GM23338 (cell line): ENCODE data around the gene PPHLN1. TPM values are rescaled to one million over a fixed set of nuclear protein-coding genes. Genes with fewer than 3 reads are reported as not detected.

Source experiments
- ATAC-seq: fragments of 200-7000 bp; cut with Tn5 transposase; 3 replicates; pipeline ENCODE4 v1.9.1; 2020
- DNase-seq: peaks from one replicate; pipeline ENCODE4 v3.0.0-alpha.2; 2015; ENCODE audit warnings: low spot score
- H2AFZ ChIP-seq: fragments of 200-600 bp; sonication (generic); 2 replicates; pipeline ENCODE4 v1.8.0; 2016; ENCODE audit warnings: antibody characterized with exemption, mild to moderate bottlenecking, moderate library complexity
- H3F3A ChIP-seq: fragments of 200-600 bp; sonication (generic); replicated peaks from 2 replicates; pipeline ENCODE4 v1.8.0; 2017; ENCODE audit warnings: antibody characterized with exemption, mixed run types, low read depth
- H3K27ac ChIP-seq: fragments of 200-600 bp; sonication (generic); 2 replicates; pipeline ENCODE4 v1.6.1; 2016; ENCODE audit warnings: low read depth
- H3K27me3 ChIP-seq: fragments of 200-600 bp; sonication (generic); 2 replicates; pipeline ENCODE4 v1.8.0; 2016; ENCODE audit warnings: mild to moderate bottlenecking, mixed run types, moderate library complexity; ENCODE audit not compliant: insufficient read depth
- H3K36me3 ChIP-seq: fragments of 200-600 bp; sonication (generic); 2 replicates; pipeline ENCODE4 v1.8.0; 2016; ENCODE audit warnings: mild to moderate bottlenecking; ENCODE audit not compliant: insufficient read depth
- H3K4me1 ChIP-seq: fragments of 200-600 bp; sonication (generic); 2 replicates; pipeline ENCODE4 v1.8.0; 2016; ENCODE audit warnings: mild to moderate bottlenecking, moderate library complexity; ENCODE audit not compliant: insufficient read depth
- H3K4me2 ChIP-seq: fragments of 200-600 bp; sonication (generic); 2 replicates; pipeline ENCODE4 v1.7.1; 2017; ENCODE audit warnings: mixed run types
- H3K4me3 ChIP-seq: fragments of 200-600 bp; sonication (generic); 2 replicates; pipeline ENCODE4 v1.6.1; 2016; ENCODE audit warnings: mixed run types
- H3K79me2 ChIP-seq: fragments of 200-600 bp; sonication (generic); replicated peaks from 2 replicates; pipeline ENCODE4 v1.8.0; 2017; ENCODE audit warnings: mild to moderate bottlenecking; ENCODE audit not compliant: insufficient read depth
- H3K9me2 ChIP-seq: fragments of 200-600 bp; sonication (generic); 2 replicates; pipeline ENCODE4 v1.8.0; 2017; ENCODE audit not compliant: insufficient read depth
- H4K20me1 ChIP-seq: fragments of 200-600 bp; sonication (generic); replicated peaks from 2 replicates; pipeline ENCODE4 v1.8.0; 2017; ENCODE audit warnings: mild to moderate bottlenecking; ENCODE audit not compliant: insufficient read depth
- H3K27ac Mint-ChIP-seq: 2 replicates; pipeline ENCODE4 v1.8.0; 2020; ENCODE audit warnings: inconsistent platforms, mild to moderate bottlenecking, moderate library complexity, mixed read lengths
- H3K27me3 Mint-ChIP-seq: 3 replicates; pipeline ENCODE4 v1.8.0; 2022; ENCODE audit warnings: low read depth, mild to moderate bottlenecking, moderate library complexity, mixed read lengths, inconsistent platforms; ENCODE audit not compliant: insufficient read depth, poor library complexity
- H3K36me3 Mint-ChIP-seq: 3 replicates; pipeline ENCODE4 v1.8.0; 2021; ENCODE audit warnings: low read depth, mild to moderate bottlenecking, inconsistent platforms, moderate library complexity, mixed read lengths
- H3K4me1 Mint-ChIP-seq: 3 replicates; pipeline ENCODE4 v1.8.0; 2020; ENCODE audit warnings: mild to moderate bottlenecking, inconsistent platforms, mixed read lengths
- H3K4me3 Mint-ChIP-seq: 3 replicates; pipeline ENCODE4 v1.8.0; 2021; ENCODE audit warnings: moderate library complexity, mild to moderate bottlenecking, inconsistent platforms, mixed read lengths
- H3K9me3 Mint-ChIP-seq: 3 replicates; pipeline ENCODE4 v1.8.0; 2020; ENCODE audit warnings: moderate library complexity, mild to moderate bottlenecking, inconsistent platforms, mixed read lengths
- CTCF ChIP-seq, 2 experiments: fragments of 200-600 bp in 1 of 2; sonication (generic) in 1 of 2; conservative IDR thresholded peaks; 2 replicates each; pipeline versions ENCODE4 v1.5.1 to v1.6.1; 2016 to 2017; ENCODE audit warnings: antibody characterized with exemption in 2 of 2, low read depth in 2 of 2, mild to moderate bottlenecking in 2 of 2, moderate library complexity in 1 of 2
- ETS1 ChIP-seq: IDR thresholded peaks from 2 replicates; pipeline ENCODE4 v1.6.1; 2016; ENCODE audit warnings: antibody characterized with exemption
- EZH2 ChIP-seq: fragments of 200-600 bp; sonication (generic); IDR thresholded peaks from one replicate; pipeline ENCODE4 v1.8.0; 2017; ENCODE audit warnings: antibody characterized with exemption, mild to moderate bottlenecking, low read depth; ENCODE audit not compliant: unreplicated experiment
- EZH2phosphoT487 ChIP-seq: fragments of 200-600 bp; sonication (generic); IDR thresholded peaks from one replicate; pipeline ENCODE4 v1.8.1; 2018; ENCODE audit warnings: antibody characterized with exemption; ENCODE audit not compliant: unreplicated experiment
- JUNB ChIP-seq: IDR thresholded peaks from one replicate; pipeline ENCODE4 v1.6.1; 2016; ENCODE audit warnings: antibody characterized with exemption; ENCODE audit not compliant: unreplicated experiment
- NANOG ChIP-seq: IDR thresholded peaks from 2 replicates; pipeline ENCODE4 v1.6.1; 2016; ENCODE audit warnings: antibody characterized with exemption, borderline replicate concordance
- POLR2AphosphoS5 ChIP-seq: IDR thresholded peaks from 2 replicates; pipeline ENCODE4 v1.6.1; 2016; ENCODE audit warnings: antibody characterized with exemption, low read depth
- ZNF114 ChIP-seq: fragments of 250-450 bp; sonication (Bioruptor Pico); IDR thresholded peaks from 2 replicates; pipeline ENCODE4 v1.5.0; 2020; ENCODE audit warnings: mild to moderate bottlenecking, moderate library complexity
- ZNF462 ChIP-seq: fragments of 250-450 bp; sonication (Bioruptor Pico); IDR thresholded peaks from 2 replicates; pipeline ENCODE4 v1.5.0; 2020; ENCODE audit warnings: mild to moderate bottlenecking, moderate library complexity
- polyA plus RNA-seq: library from polyadenylated mRNA; unstranded; fragments of >200 nt; fragmentation: Nextera tagmentation; extraction: Ambion mirVana; gene quantifications from 2 replicates; pipeline ENCODE4 v1.2.1, GENCODE V29; 2016
- total RNA-seq: library from RNA; depleted of rRNA; stranded (reverse); fragments of >200 nt; shearing (Covaris generic); gene quantifications from 2 replicates; pipeline ENCODE4 v1.2.3, GENCODE V29; 2014

Gene PPHLN1
- total and polyA plus RNA-seq, 2 experiments from 2014 or later = 93.0 to 103 TPM

GRCh38 chr12:42309996-42310395 is 16.0 kb upstream of the PPHLN1 start:
- Histone ChIP-seq H3K27me3 (no peaks in the 10 kb centered on the region), H3K79me2 (no peaks in the 10 kb centered on the region), H2AFZ (no peak overlapping the region), H3K4me1 (no peaks in the 10 kb centered on the region), H3K36me3 (no peaks in the 10 kb centered on the region; the same call in 1 of the 2 replicates), H3K4me2 (no peak overlapping the region), H3K27ac (no peak overlapping the region), H3F3A (no peaks in the 10 kb centered on the region), H3K9me2 (no peaks in the 10 kb centered on the region), H3K4me3 (no peak overlapping the region), H4K20me1 (0 out of 2 replicates have a peak, but pooled peaks cover 3% of the 10 kb centered on the region)
- H3K27me3 Mint-ChIP-seq = no peaks in the 10 kb centered on the region
- H3K27ac Mint-ChIP-seq = no peak overlapping the region
- no peak for ATAC-seq
- H3K4me3 Mint-ChIP-seq = no peak overlapping the region
- H3K36me3 Mint-ChIP-seq = peaks cover 5% of the 10 kb centered on the region; the same call in 1 of the 3 replicates
- H3K4me1 Mint-ChIP-seq = no peaks in the 10 kb centered on the region
- TF ChIP-seq NANOG (no peak), EZH2 (no peak), ZNF462 (CRISPR knock-in tag) (no peak), EZH2phosphoT487 (no peak), ZNF114 (CRISPR knock-in tag) (no peak), POLR2AphosphoS5 (no peak), ETS1 (no peak), JUNB (no peak), CTCF (conservative IDR thresholded peaks at IDR 0.05; ENCODE audit: low read depth in 2 of 2) (no peak)
- no peaks in the 10 kb centered on the region; the same call in 2 of the 3 replicates for H3K9me3 Mint-ChIP-seq
- no peak for DNase-seq
